NCI-H510A (cell line): Measurements from ENCODE around the gene GRID2.

Experiments
- DNase-seq: peaks from one replicate; lab custom pipeline; 2025; lab: John Stamatoyannopoulos, UW

The GRID2 gene

GRCh38 chr4:92524131-92524530 is 220.4 kb downstream of the GRID2 start:
- DNase-seq, result no peak

- DNase-seq, result no peak
Measured at GRCh38 chr4:92528541-92528940, 224.8 kb downstream of the GRID2 start.

- DNase-seq, result no peak
Measured at GRCh38 chr4:92529510-92529909, 225.7 kb downstream of the GRID2 start.

GRCh38 chr4:92535599-92535998 is 231.8 kb downstream of the GRID2 start:
- no peak for DNase-seq

- DNase-seq, result no peak
Measured at GRCh38 chr4:92551616-92552015, 247.8 kb downstream of the GRID2 start.

GRCh38 chr4:92566269-92566668 is 262.5 kb downstream of the GRID2 start:
- no peak for DNase-seq

- no peak for DNase-seq
Measured at GRCh38 chr4:92580816-92581215, 277.1 kb downstream of the GRID2 start.

- DNase-seq, result no peak
Measured at GRCh38 chr4:92599044-92599443, 295.3 kb downstream of the GRID2 start.

- no peak for DNase-seq
Measured at GRCh38 chr4:92600638-92601037, 296.9 kb downstream of the GRID2 start.

GRCh38 chr4:92606227-92606626 is 302.5 kb downstream of the GRID2 start:
- DNase-seq, result no peak

GRCh38 chr4:92615049-92615448 is 311.3 kb downstream of the GRID2 start:
- no peak for DNase-seq

- DNase-seq, result no peak
Measured at GRCh38 chr4:92618968-92619367, 315.2 kb downstream of the GRID2 start.

- no peak for DNase-seq
Measured at GRCh38 chr4:92629302-92629701, 325.5 kb downstream of the GRID2 start.

- DNase-seq, result no peak
Measured at GRCh38 chr4:92634882-92635281, 331.1 kb downstream of the GRID2 start.

GRCh38 chr4:92636038-92636806 is 332.5 kb downstream of the GRID2 start:
- DNase-seq, result no peak

GRCh38 chr4:92641409-92641808 is 337.6 kb downstream of the GRID2 start:
- DNase-seq, result no peak

- no peak for DNase-seq
Measured at GRCh38 chr4:92646826-92647225, 343.1 kb downstream of the GRID2 start.

- no peak for DNase-seq
Measured at GRCh38 chr4:92651536-92651935, 347.8 kb downstream of the GRID2 start.

GRCh38 chr4:92654084-92654483 is 350.3 kb downstream of the GRID2 start:
- DNase-seq, result no peak

GRCh38 chr4:92657695-92658094 is 353.9 kb downstream of the GRID2 start:
- DNase-seq, result no peak

GRCh38 chr4:92658318-92658717 is 354.6 kb downstream of the GRID2 start:
- no peak for DNase-seq

- DNase-seq, result no peak
Measured at GRCh38 chr4:92677805-92678204, 374.0 kb downstream of the GRID2 start.

- DNase-seq, result no peak
Measured at GRCh38 chr4:92678292-92678691, 374.5 kb downstream of the GRID2 start.

GRCh38 chr4:92679149-92679548 is 375.4 kb downstream of the GRID2 start:
- no peak for DNase-seq
